ENCODE results near the gene RASSF5.
"Not testable (repeated sequence)": the region's sequence is repeated elsewhere in the genome, so short reads cannot be mapped to it uniquely, and the experiment has no call there.

RASSF5 gene

DNA sequence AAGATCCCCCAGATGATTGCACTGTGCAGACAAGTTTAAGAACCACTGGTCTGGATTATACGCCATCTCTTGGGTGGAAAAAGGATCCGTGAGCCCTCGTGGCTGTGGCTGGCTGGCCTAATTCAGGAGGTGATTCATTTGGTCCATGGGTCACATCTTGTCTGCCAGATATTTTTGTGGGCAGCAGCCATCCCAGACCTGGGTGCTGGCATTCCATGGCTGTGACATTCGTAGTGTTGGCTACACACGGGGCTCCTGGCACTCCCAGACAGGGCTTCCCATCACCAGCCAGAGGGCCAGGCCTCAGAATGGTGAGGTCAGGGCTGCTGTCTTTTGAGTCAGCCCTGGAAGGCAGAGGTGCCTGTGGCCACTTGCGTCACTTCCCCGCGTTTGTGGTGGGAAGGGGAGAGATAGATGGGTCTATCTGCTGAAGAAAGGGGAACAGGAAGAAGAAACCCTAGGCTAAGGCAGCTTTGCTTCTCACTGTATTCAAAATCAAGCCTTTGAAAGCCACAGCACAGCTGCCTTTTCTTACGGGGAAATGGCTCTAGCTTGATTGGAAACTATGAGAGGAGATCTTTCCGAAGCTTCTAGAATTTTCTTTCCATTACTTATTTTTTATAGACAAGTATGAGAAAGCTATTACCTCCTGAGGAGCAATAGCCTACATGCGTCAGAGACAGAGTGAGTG, 72.6 kb downstream of the RASSF5 start:
- no peak overlapping the region for H3K4me3 ChIP-seq (ENCODE audit: low read length)
- DNase-seq (ENCODE audit: low read depth) = no peak
- TF ChIP-seq, protein P1, sequence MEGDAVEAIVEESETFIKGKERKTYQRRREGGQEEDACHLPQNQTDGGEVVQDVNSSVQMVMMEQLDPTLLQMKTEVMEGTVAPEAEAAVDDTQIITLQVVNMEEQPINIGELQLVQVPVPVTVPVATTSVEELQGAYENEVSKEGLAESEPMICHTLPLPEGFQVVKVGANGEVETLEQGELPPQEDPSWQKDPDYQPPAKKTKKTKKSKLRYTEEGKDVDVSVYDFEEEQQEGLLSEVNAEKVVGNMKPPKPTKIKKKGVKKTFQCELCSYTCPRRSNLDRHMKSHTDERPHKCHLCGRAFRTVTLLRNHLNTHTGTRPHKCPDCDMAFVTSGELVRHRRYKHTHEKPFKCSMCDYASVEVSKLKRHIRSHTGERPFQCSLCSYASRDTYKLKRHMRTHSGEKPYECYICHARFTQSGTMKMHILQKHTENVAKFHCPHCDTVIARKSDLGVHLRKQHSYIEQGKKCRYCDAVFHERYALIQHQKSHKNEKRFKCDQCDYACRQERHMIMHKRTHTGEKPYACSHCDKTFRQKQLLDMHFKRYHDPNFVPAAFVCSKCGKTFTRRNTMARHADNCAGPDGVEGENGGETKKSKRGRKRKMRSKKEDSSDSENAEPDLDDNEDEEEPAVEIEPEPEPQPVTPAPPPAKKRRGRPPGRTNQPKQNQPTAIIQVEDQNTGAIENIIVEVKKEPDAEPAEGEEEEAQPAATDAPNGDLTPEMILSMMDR (IDR thresholded peaks at IDR 0.05; ENCODE audit: insufficient read depth, low read depth, low read length, missing control alignments) = no peak

DNA sequence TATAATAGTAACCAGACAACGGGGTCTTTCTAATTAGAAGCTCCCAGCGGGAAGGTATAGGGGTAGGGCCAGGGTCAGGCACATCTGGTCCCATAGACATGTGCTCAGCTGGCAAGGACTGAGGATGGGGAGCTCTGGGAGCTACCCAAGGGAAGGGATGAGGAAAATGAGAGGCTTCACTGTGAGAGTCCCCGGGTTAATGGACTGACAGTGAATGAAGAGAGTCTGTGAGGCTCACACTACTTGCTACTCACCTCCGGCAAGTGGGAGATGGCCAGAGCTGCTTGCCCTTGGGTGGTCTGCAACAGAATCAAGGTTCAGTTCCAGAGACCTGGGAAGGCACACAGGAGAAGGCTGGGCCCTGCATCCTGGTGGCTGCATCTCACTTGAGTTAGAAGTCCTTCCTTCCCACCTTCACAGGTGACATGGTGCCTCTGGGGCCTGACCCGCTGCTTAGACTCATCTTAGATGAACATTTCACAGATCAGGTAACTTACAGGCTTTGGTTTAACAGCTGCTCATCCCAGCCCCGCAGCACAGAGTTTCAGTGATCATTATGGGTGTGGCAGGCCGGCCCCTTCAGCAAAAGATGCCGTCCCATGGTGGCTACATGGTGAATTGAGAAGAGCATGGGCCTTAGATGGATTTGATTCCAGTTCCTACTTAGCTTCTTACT, 73.2 kb downstream of the RASSF5 start:
- no peak for DNase-seq (ENCODE audit: low read depth)
- TF ChIP-seq, protein P1 (IDR thresholded peaks at IDR 0.05; ENCODE audit: insufficient read depth, low read depth, low read length, missing control alignments) = no peak
- no peak overlapping the region for H3K4me3 ChIP-seq (ENCODE audit: low read length)

DNA sequence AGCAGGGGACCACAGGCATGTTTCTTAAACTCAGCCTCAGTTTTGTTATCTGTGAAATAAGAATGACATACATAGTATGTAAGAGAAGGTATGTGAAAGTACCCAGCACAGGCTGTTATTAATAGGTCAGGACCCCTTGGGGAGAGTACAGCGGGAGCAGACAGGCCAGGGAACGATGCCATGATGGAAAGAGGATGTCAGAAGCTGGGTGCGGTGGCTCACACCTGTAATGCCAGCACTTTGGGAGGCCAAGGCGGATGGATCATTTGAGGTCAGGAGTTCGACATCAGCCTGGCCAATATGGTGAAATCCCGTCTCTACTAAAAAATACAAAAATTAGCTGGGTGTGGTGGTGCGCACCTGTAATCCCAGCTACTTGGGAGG, 73.8 kb downstream of the RASSF5 start:
- not testable (repeated sequence) for DNase-seq (ENCODE audit: low read depth); H3K4me3 ChIP-seq (ENCODE audit: low read length)

DNA sequence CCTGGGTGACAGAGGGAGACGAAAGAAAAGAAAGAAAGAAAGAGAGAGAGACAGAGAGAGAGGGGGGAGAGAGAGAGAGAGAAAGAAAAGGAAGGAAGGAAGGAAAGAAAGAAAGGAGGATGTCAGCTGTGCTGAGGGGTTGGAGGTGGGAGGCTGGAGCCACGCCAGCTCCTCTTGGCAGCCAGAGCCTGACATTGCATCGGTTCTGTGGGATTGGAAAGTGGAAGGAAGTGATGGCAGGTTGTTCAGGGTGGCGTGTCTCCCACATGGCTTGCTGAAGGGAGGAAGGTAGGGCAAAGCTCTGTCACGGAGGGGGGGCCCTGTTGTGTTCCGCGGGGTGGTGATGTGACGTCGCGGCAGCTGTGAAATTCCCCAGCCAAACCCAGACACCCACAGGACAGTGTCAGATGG, 74.2 kb downstream of the RASSF5 start:
- TF ChIP-seq, protein P1 (IDR thresholded peaks at IDR 0.05; ENCODE audit: insufficient read depth, low read depth, low read length, missing control alignments) = no peak
- DNase-seq (ENCODE audit: low read depth) = no peak
- H3K4me3 ChIP-seq (ENCODE audit: low read length) = no peak overlapping the region

DNA sequence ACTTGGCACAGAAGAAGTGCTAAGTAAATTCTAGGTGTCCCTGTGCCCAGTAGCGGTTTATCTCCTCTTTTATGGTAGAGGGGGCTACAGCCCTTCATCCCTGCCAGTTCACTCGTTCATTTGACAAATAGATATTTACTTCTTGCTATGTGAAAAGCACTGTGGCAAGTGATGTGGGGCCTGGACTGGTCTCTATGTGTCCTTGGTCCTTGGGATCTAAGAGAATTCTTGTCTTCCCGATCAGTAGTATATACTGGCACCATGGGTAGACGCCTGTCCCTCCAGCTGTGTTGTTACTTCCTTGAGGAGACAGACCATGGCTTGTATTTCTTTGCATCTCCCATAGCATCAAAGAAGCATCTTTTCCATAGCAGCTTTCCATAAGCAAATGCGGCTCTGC, 75.2 kb downstream of the RASSF5 start:
- no peak for DNase-seq (ENCODE audit: low read depth)
- H3K4me3 ChIP-seq (ENCODE audit: low read length) = no peak overlapping the region
- TF ChIP-seq, protein P1 (IDR thresholded peaks at IDR 0.05; ENCODE audit: insufficient read depth, low read depth, low read length, missing control alignments) = no peak

DNA sequence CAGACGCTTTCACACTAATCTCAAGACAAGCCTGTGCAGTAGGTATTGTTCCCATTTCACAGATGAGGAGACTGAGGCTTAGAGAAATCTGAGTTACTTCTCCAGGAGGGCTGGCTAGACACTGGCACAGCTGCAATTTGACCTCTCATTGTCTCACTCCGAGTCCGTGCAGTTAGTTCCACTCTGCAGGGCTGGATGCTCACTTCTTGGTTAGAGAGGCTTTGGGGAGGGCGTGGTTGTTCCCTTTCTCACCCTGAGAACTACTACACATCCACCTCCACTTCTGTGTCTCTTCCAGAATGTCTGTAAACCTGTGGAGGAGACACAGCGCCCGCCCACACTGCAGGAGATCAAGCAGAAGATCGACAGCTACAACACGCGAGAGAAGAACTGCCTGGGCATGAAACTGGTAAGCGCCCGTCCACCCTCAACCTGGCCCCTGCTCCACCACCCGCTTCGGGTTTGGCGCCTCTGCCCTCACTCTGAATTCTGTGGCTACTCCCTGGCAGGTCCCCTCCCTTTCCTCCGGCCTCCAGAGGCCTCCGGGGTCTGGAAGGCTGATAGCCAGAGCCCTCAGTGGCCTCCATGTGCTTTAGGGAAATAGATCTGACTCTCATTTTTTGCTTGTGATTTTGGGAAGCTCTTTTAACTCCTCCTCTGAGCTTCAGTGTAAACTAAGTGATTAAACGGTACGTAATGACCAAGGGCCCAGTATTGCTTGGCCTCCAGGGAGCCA, 75.8 kb downstream of the RASSF5 start:
- H3K4me3 ChIP-seq (ENCODE audit: low read length) = no peak overlapping the region
- TF ChIP-seq, protein P1 (IDR thresholded peaks at IDR 0.05; ENCODE audit: insufficient read depth, low read depth, low read length, missing control alignments) = no peak
- DNase-seq (ENCODE audit: low read depth) = no peak

Measured in epithelial cell of esophagus (primary cell).